ENCODE results near the gene RHOB.

GRCh38 chr2:20452551-20452950 is 5.7 kb downstream of the RHOB start:
- TF ChIP-seq, protein P1, sequence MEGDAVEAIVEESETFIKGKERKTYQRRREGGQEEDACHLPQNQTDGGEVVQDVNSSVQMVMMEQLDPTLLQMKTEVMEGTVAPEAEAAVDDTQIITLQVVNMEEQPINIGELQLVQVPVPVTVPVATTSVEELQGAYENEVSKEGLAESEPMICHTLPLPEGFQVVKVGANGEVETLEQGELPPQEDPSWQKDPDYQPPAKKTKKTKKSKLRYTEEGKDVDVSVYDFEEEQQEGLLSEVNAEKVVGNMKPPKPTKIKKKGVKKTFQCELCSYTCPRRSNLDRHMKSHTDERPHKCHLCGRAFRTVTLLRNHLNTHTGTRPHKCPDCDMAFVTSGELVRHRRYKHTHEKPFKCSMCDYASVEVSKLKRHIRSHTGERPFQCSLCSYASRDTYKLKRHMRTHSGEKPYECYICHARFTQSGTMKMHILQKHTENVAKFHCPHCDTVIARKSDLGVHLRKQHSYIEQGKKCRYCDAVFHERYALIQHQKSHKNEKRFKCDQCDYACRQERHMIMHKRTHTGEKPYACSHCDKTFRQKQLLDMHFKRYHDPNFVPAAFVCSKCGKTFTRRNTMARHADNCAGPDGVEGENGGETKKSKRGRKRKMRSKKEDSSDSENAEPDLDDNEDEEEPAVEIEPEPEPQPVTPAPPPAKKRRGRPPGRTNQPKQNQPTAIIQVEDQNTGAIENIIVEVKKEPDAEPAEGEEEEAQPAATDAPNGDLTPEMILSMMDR (conservative IDR thresholded peaks at IDR 0.05), result no peak
- no peak for TF ChIP-seq ZFX (IDR thresholded peaks at IDR 0.05)

Measured in C4-2B (cell line).